Stimulated activated CD8-positive, alpha-beta memory T cell treated with anti-CD3 and anti-CD28 coated beads, Interleukin-4, amount 100 ng/mL, for 24 hours (primary cell): ENCODE measurements around the gene GTF2F2.
"Not testable (repeated sequence)": the region's sequence is repeated elsewhere in the genome, so short reads cannot be mapped to it uniquely, and the experiment has no call there.

Experiments used
- DNase-seq: peaks from one replicate; pipeline ENCODE4 v3.0.0-alpha.2; 2020; ENCODE audit warnings: low read depth

Gene GTF2F2

GRCh38 chr13:45218689-45219088, 98.4 kb downstream of the GTF2F2 start:
- no peak for DNase-seq

DNA sequence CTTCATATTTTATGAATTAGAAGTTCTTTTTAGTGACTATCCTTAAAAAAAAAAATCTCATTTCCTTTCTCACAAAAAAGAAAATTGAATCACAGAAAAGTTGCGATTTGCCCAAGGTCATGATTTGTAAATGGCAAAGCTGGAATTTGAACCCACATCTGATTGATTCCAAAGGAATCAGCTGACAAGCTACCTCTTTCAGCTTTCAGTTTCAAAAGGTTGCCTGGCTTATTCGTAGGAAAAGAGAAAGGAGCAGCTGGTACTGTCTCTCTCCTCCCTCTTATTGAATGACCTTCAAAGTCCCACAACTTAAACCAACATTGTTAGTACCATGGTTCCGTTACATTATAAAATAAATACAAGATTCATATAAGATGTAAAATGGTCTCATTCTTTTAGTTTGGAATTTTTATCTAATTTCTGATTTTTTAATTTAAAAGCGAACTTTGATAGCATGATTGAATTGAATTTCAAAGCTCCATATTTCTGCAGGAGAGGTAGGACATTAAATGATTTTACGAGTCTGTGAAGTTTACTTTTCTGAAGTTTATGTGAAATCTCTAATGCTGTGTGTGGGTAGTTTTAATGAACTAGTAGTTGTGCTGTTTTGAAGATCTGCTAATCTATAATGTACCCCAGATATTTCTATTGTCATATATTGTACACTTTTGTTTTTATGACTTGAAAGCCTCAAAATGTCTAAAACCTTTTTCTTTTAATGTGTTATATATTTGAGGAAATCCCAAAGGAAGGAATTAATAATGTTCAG, 99.0 kb downstream of the GTF2F2 start:
- no peak for DNase-seq

DNA sequence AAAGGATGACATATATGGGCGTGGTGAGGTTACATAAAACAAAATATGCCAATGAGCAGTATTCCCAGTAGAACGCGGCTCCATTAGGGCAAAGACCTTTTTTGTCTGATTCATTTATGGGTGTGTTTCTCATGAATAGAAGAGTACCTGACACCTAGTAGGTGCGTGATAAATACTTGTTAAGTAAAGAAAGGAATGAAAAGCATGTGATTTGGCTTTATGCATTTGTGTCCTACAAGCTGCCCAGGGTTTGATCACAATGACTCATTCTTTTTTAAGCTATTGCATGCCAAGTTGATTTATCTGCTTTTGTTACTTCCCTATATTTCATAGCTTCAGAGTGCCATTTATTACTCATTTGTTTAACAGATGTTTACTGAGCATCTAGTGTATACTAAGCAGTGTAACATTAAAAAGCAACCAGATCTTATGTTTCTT, 99.6 kb downstream of the GTF2F2 start:
- no peak for DNase-seq

DNA sequence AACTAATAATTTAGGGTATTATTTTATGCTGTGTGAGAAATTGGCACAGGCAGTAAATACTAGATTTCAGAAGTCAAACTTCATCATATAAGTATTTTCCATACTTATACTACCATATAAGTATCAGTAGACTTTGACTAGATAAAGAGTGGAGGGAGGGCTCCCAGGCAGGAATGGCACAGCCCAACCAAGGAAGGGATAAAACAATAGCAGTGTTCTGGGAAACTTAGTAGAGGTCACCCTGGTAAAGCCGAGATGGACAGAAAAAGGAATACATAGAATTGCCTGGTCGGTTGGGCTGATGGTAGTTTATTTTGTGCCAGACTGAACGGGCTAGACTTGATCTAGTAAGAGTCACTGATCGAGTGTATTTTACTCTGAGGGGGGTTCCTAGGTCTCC, 100.1 kb downstream of the GTF2F2 start:
- DNase-seq: no peak

GRCh38 chr13:45222516-45222915, 102.2 kb downstream of the GTF2F2 start:
- DNase-seq: no peak

DNA sequence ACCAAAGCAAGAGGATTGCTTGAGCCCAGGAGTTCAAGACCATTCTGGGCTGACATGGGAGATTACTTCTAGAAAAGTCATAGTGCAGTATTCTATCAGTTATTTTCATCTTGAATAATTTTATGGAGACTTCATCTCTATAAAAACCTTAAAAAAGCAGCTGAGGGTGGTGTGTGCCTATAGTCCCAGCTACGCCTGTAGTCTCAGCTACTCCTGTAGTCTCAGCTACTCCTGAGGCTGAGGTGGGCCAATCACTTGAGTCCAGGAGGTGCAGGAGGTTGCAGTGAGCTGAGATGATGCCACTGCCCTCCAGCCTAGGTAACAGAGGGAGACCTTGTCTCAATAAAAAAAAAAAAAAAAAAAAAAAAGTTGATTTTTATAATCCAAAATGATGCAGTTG, 102.6 kb downstream of the GTF2F2 start:
- no peak for DNase-seq

GRCh38 chr13:45224176-45224575, 103.9 kb downstream of the GTF2F2 start:
- no peak for DNase-seq

DNA sequence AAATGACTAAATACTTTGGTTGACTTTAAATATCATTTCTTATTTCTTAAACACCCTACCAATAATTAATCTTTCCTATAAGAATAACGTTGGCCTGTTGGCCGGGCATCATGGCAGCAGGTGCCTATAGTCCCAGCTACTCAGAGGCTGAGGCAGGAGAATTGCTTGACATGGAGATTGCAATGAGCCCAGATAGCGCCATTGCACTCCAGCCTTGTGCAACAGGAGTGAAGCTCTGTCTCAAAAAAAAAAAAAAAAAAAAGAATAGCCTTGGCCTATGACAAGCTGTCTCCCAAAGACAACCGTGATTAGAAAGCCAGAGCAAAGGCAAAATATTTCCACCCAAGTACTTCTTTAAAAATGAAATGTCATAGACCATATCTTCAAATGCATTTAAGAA, 105.1 kb downstream of the GTF2F2 start:
- DNase-seq: no peak

- no peak for DNase-seq
Measured at GRCh38 chr13:45226024-45226423, 105.7 kb downstream of the GTF2F2 start.

DNA sequence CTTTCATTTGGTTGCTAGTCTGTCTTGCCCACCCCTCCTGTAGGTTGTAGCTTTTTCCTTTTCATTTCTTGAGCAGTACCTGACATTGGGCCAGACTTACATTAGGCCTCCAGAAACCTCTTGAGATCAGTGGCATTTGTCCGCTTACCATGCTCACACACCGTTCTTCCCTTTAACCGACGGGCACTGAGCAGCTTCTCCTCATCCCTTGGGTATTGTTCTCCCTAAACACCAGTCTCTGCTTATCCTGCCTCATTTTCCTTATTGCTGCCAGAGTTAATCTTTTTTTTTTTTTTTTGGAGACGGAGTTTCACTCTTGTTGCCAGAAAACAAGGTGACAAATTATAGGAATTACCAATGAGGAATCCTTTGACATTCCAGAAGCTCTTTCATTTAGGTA, 107.7 kb downstream of the GTF2F2 start:
- DNase-seq: no peak

GRCh38 chr13:45229172-45229571, 108.9 kb downstream of the GTF2F2 start:
- DNase-seq: no peak

DNA sequence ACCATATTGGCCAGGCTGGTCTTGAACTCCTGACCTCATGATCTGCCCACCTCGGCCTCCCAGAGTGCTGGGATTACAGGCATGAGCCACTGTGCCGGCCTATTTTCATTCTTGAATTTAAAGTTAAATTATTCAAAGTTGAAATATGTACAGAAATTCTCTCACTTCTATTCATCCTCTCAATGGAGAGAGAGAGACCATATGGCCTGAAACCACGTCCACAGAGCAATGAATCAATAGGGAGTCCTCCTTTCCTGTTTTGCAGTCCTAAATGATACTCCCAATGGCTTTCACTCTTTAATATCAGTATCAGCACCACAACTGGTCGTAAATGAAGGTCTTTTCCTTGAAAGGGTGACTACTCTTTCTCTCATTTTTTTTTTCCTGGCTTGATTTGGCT, 111.0 kb downstream of the GTF2F2 start:
- DNase-seq: no peak

DNA sequence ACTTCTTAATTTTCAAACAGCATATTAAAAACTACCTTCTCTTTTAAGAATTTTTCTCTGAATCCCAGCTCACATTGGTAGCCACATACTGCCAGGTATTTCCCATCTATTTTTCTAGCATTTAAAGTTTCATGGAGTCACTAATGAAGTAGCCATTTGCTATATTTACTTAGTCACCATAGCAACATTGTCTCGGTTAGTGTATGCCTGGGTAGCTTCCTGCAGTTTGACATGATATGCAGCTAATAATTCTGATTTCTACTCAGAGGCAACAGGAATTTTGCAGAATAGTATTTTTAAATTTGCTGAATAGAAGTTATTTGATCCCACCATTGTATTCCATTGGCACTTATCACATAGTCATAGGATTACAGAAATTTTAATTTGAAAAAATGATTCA, 111.4 kb downstream of the GTF2F2 start:
- DNase-seq: no peak

DNA sequence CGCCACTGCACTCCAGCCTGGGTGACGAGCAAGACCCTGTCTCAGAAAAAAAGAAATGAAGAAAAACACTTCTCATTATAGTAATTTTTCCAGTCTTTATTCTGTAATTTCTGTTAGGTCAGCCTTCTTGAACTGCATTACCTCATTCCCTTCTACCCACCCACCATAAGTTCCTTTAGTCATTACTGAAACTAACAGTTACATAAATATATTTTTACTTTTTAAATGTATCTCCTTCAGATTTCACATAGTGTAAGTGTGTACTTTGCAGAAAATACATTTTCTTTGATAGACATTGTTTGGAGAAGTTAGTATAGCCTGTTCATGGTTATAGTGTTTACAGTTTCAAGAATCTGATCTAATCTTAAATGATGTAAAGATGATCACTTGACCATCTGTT, 112.3 kb downstream of the GTF2F2 start:
- no peak for DNase-seq

- DNase-seq: no peak
Measured at GRCh38 chr13:45238945-45239795, 118.9 kb downstream of the GTF2F2 start.

- DNase-seq: no peak
Measured at GRCh38 chr13:45240143-45240542, 119.8 kb downstream of the GTF2F2 start.

GRCh38 chr13:45242070-45242469, 121.8 kb downstream of the GTF2F2 start:
- no peak for DNase-seq

DNA sequence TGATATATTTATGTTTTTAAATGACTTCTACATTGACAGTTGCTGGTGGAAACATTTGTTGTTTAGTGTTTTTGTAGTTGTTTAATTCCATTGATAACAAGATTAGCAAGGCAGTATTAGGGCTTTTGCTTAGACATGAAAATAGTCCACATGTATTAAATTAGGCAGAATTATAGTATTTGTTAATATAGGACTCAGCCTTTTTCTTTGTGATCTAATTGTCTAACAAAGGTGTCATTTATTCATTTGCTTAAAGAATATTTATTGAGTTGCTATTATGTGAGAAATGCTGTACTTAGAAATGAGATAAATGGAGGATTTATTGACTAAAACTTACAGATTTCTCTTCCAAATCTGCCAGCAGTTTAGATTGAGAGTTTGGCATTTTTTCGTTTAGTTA, 122.2 kb downstream of the GTF2F2 start:
- no peak for DNase-seq

GRCh38 chr13:45243077-45243476, 122.8 kb downstream of the GTF2F2 start:
- DNase-seq: no peak

GRCh38 chr13:45244736-45245135, 124.4 kb downstream of the GTF2F2 start:
- DNase-seq: not testable (repeated sequence)

GRCh38 chr13:45249662-45250061, 129.4 kb downstream of the GTF2F2 start:
- no peak for DNase-seq

- no peak for DNase-seq
Measured at GRCh38 chr13:45254396-45254795, 134.1 kb downstream of the GTF2F2 start.

- DNase-seq: no peak
Measured at GRCh38 chr13:45255247-45255987, 135.1 kb downstream of the GTF2F2 start.
